Suprapubic skin (tissue), 4 donors: ENCODE data around the gene JAKMIP1. TPM values are rescaled to one million over a fixed set of nuclear protein-coding genes. Genes with fewer than 3 reads are reported as not detected.

Source experiments
- DNase-seq, 2 donors: peaks; one replicate each; pipeline ENCODE4 v3.0.0-alpha.2; 2019; ENCODE audit warnings: low spot score in 2 of 2
- H3K27ac ChIP-seq: fragments of 200-600 bp; sonication (generic); one replicate; pipeline ENCODE4 v1.5.1; 2019
- H3K27me3 ChIP-seq: fragments of 200-600 bp; sonication (generic); one replicate; pipeline ENCODE4 v1.5.1; 2019
- H3K36me3 ChIP-seq: fragments of 200-600 bp; sonication (generic); one replicate; pipeline ENCODE4 v1.5.1; 2019
- H3K4me1 ChIP-seq: fragments of 200-600 bp; sonication (generic); one replicate; pipeline ENCODE4 v1.5.1; 2019
- H3K4me3 ChIP-seq: fragments of 200-600 bp; sonication (generic); one replicate; pipeline ENCODE4 v1.5.1; 2019; ENCODE audit warnings: mild to moderate bottlenecking
- H3K9me3 ChIP-seq: fragments of 200-600 bp; sonication (generic); one replicate; pipeline ENCODE4 v1.5.1; 2019
- CTCF ChIP-seq, 2 donors: fragments of 200-600 bp in 1 of 2; fragments of 450-650 bp in 1 of 2; sonication (generic) in 1 of 2; IDR thresholded peaks; one replicate each; pipeline ENCODE4 v1.5.1; 2016 to 2019; ENCODE audit warnings: antibody characterized with exemption in 2 of 2, mild to moderate bottlenecking in 1 of 2, moderate library complexity in 1 of 2
- EP300 ChIP-seq: sonication (generic); formaldehyde crosslinking; IDR thresholded peaks from one replicate; pipeline ENCODE4 v1.6.1; 2017; ENCODE audit warnings: antibody characterized with exemption
- POLR2A ChIP-seq, 2 donors: fragments of 450-650 bp; IDR thresholded peaks; one replicate each; pipeline ENCODE4 v1.6.1; 2017; ENCODE audit warnings: antibody characterized with exemption in 2 of 2, mild to moderate bottlenecking in 2 of 2, moderate library complexity in 2 of 2
- POLR2AphosphoS5 ChIP-seq, 3 donors: sonication (generic); formaldehyde crosslinking; IDR thresholded peaks; one replicate each; pipeline ENCODE4 v1.6.1; 2017; ENCODE audit warnings: antibody characterized with exemption in 3 of 3
- WGBS: methylation state at CpG from one replicate; pipeline ENCODE4 v1.1.5; 2018; 5-methylcytosine and 5-hydroxymethylcytosine counted together
- total RNA-seq, 4 donors: library from RNA; depleted of rRNA; stranded (reverse); fragments of >200 nt; gene quantifications; one replicate each; pipeline ENCODE4 v1.1.0, GENCODE V29; 2016

The JAKMIP1 gene
- total RNA-seq, 4 donors from 2014 or later, result 0.24 TPM; not detected in 3

DNA sequence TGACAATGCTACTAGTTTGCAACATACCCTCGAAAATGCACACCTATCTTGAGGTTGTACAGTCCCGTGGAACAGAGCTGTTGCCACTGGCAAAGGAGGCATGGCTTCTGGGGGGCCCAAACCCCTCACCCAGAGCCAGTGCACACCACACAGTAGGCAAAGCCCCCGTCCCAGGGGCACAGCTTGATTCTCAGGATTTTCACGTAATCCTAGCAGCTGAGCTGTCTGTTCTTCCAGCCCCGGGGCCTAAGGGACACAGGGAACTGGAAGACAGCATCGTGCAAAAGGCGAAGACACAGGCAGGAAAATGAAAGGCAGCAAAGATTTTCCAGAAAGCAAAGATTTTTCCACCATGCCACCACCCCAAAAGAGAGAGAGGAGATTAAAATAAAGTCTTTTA, 77.2 kb downstream of the JAKMIP1 start:
- Histone ChIP-seq H3K27ac (no peak overlapping the region), H3K27me3 (peaks cover 16% of the 10 kb centered on the region), H3K36me3 (no peaks in the 10 kb centered on the region), H3K4me3 (no peak overlapping the region), H3K9me3 (no peaks in the 10 kb centered on the region), H3K4me1 (no peaks in the 10 kb centered on the region)
- WGBS, result 61% methylated on average over 7 of the region's 7 CpGs
- TF ChIP-seq POLR2AphosphoS5 (IDR thresholded peaks at IDR 0.05), result no peak
- no peak for TF ChIP-seq EP300
- no peak for TF ChIP-seq POLR2A (IDR thresholded peaks at IDR 0.05)
- no peak for TF ChIP-seq CTCF (IDR thresholded peaks at IDR 0.05)
- DNase-seq, result peak in 1 of 2 donors; percentile 49

DNA sequence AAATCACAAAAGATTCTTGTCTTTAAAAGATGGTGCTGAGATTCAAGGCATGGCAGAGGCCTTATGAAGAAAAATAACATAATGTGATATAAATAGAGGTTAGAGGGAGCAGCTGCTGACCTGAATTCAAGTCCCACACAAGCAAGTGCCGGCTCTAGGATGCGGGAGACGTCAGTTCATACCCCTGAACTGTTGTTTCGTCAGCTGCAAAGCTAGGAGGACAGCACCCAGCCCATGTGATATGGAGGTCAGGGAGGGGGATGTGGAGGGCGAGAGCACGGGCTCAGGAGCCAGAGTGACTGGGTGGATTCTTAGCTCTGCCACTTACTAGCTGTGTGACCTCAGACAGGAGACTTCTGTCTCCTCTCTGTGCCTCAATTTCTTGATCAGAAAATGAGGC, 77.9 kb downstream of the JAKMIP1 start:
- H3K36me3 ChIP-seq, result no peaks in the 10 kb centered on the region
- 75% methylated on average over 6 of the region's 6 CpGs for WGBS
- no peak overlapping the region for H3K4me3 ChIP-seq
- peak in 1 of 2 donors; percentile 43 for DNase-seq
- no peak overlapping the region for H3K27ac ChIP-seq
- H3K9me3 ChIP-seq, result no peaks in the 10 kb centered on the region
- no peak for TF ChIP-seq POLR2A (IDR thresholded peaks at IDR 0.05)
- no peak for TF ChIP-seq POLR2AphosphoS5 (IDR thresholded peaks at IDR 0.05)
- TF ChIP-seq CTCF (IDR thresholded peaks at IDR 0.05), result no peak
- no peak for TF ChIP-seq EP300
- no peaks in the 10 kb centered on the region for H3K4me1 ChIP-seq
- peaks cover 12% of the 10 kb centered on the region for H3K27me3 ChIP-seq

DNA sequence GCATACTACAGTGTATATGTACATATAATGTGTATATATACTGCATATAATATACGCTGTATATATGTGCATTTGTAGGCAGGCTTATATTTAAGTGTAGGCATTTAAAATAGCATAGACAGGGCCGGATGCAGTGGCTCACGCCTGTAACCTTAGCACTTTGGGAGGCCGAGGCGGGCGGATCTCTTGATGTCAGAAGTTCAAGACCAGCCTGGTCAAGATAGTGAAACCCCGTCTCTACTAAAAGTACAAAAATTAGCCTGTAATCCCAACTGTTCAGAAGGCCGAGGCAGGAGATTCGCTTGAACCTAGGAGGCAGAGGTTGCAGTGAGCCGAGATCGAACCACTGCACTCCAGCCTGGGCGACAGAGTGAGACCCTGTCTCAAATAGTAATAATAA, 78.4 kb downstream of the JAKMIP1 start:
- peaks cover 7% of the 10 kb centered on the region for H3K27me3 ChIP-seq
- no peak overlapping the region for H3K4me3 ChIP-seq
- H3K36me3 ChIP-seq, result no peaks in the 10 kb centered on the region
- 91% methylated on average over 12 of the region's 12 CpGs for WGBS
- peak in 1 of 2 donors; percentile 55 for DNase-seq
- no peak overlapping the region for H3K27ac ChIP-seq
- TF ChIP-seq EP300, result no peak
- no peak for TF ChIP-seq POLR2AphosphoS5 (IDR thresholded peaks at IDR 0.05)
- TF ChIP-seq CTCF (IDR thresholded peaks at IDR 0.05), result no peak
- no peaks in the 10 kb centered on the region for H3K4me1 ChIP-seq
- no peaks in the 10 kb centered on the region for H3K9me3 ChIP-seq

DNA sequence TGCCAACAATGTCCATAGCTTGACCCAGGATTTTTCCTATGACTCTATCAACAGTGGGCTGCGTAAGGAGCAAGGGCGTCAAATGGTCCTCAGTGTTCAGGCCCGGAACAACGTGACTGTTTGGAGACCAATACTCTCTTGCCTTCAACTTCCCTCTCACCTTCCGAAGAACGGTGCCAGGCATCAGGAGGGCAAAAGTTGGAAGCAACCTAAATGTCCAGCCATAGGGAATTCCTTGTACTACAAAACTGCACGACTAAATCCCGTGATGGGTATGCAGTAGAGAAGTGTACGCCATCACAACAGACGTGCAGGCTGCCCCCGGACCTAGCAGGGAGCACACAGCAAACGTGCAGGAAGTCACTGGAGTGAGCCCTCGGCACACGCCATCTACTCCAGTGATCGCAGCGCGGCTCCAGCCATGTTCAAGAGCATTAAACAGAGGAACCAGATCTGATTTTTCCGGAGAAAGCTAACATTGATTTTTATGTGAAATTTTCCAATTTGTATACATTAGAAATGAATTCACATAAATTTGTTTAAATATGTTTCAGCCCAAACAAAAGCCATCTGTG, 79.0 kb downstream of the JAKMIP1 start:
- 87% methylated on average over 18 of the region's 18 CpGs for WGBS
- Histone ChIP-seq H3K27me3 (peaks cover 7% of the 10 kb centered on the region), H3K4me3 (no peak overlapping the region), H3K36me3 (no peaks in the 10 kb centered on the region), H3K9me3 (no peaks in the 10 kb centered on the region), H3K4me1 (no peaks in the 10 kb centered on the region), H3K27ac (no peak overlapping the region)
- TF ChIP-seq POLR2A (IDR thresholded peaks at IDR 0.05) (no peak), POLR2AphosphoS5 (IDR thresholded peaks at IDR 0.05) (no peak)
- DNase-seq, result peak in 1 of 2 donors; percentile 41

DNA sequence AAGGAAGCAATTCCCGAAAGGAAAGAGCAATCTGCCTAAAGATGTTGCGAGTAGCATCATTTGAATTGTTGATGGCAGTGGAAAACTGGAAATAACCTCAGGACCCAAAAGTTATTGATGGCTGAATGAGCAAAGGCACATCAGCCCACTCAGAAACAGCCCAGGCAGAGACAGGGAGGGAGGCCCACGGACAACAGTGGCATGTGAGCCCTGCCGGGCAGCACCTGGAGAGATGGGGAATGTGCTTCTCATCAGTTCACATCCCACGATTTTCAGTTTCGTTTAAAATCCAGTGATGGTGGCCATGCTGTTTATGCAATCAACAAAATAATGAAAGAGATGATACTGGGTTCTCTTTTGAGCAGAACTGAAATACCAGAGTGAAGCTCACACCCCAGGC, 80.0 kb downstream of the JAKMIP1 start:
- no peaks in the 10 kb centered on the region for H3K9me3 ChIP-seq
- 64% methylated on average over 6 of the region's 6 CpGs for WGBS
- TF ChIP-seq EP300 (no peak), POLR2A (IDR thresholded peaks at IDR 0.05) (no peak), POLR2AphosphoS5 (IDR thresholded peaks at IDR 0.05) (no peak), CTCF (IDR thresholded peaks at IDR 0.05) (no peak)
- peak in 1 of 2 donors; percentile 45 for DNase-seq
- no peak overlapping the region for H3K27ac ChIP-seq
- peaks cover 17% of the 10 kb centered on the region for H3K27me3 ChIP-seq
- no peak overlapping the region for H3K4me3 ChIP-seq
- H3K36me3 ChIP-seq, result no peaks in the 10 kb centered on the region
- no peaks in the 10 kb centered on the region for H3K4me1 ChIP-seq
